Activated CD4-positive, alpha-beta T cell treated with anti-CD3 and anti-CD28 coated beads, Interleukin-2, amount 10 ng/mL, durations not matched to agents 7 days and 5 days (primary cell): ENCODE measurements around the gene SLC6A15. TPM values are rescaled to one million over a fixed set of nuclear protein-coding genes. Genes with fewer than 3 reads are reported as not detected.

Experiments used
- CTCF ChIA-PET: fragments of 350-600 bp; sonication (Branson Sonifier 250); formaldehyde crosslinking; loops from one replicate; lab custom pipeline; 2021; ENCODE audit warnings: antibody characterized with exemption; lab: Charles Lee
- POLR2A ChIA-PET: fragments of 350-600 bp; sonication (Branson Sonifier 250); formaldehyde crosslinking; loops from one replicate; lab custom pipeline; 2021; ENCODE audit warnings: antibody characterized with exemption; lab: Charles Lee
- DNase-seq: peaks from one replicate; pipeline ENCODE4 v3.0.0-alpha.2; 2020
- H3K27ac Mint-ChIP-seq: one replicate; pipeline ENCODE4 v1.8.0; 2021; ENCODE audit warnings: mild to moderate bottlenecking, moderate library complexity, mixed read lengths
- H3K27me3 Mint-ChIP-seq: one replicate; pipeline ENCODE4 v1.8.0; 2021; ENCODE audit warnings: mixed read lengths
- H3K36me3 Mint-ChIP-seq: one replicate; pipeline ENCODE4 v1.8.0; 2021; ENCODE audit warnings: low read depth, mixed read lengths
- H3K4me1 Mint-ChIP-seq: one replicate; pipeline ENCODE4 v1.8.0; 2021; ENCODE audit warnings: mixed read lengths
- H3K4me3 Mint-ChIP-seq: one replicate; pipeline ENCODE4 v1.8.0; 2021; ENCODE audit warnings: mild to moderate bottlenecking, moderate library complexity, mixed read lengths
- H3K9me3 Mint-ChIP-seq: one replicate; pipeline ENCODE4 v1.8.0; 2021; ENCODE audit warnings: mixed read lengths
- total RNA-seq, 2 experiments: library from RNA; stranded (reverse); gene quantifications; one replicate each; pipeline ENCODE4 v1.2.3, GENCODE V29; 2021

The SLC6A15 gene
- not detected for total RNA-seq

DNA sequence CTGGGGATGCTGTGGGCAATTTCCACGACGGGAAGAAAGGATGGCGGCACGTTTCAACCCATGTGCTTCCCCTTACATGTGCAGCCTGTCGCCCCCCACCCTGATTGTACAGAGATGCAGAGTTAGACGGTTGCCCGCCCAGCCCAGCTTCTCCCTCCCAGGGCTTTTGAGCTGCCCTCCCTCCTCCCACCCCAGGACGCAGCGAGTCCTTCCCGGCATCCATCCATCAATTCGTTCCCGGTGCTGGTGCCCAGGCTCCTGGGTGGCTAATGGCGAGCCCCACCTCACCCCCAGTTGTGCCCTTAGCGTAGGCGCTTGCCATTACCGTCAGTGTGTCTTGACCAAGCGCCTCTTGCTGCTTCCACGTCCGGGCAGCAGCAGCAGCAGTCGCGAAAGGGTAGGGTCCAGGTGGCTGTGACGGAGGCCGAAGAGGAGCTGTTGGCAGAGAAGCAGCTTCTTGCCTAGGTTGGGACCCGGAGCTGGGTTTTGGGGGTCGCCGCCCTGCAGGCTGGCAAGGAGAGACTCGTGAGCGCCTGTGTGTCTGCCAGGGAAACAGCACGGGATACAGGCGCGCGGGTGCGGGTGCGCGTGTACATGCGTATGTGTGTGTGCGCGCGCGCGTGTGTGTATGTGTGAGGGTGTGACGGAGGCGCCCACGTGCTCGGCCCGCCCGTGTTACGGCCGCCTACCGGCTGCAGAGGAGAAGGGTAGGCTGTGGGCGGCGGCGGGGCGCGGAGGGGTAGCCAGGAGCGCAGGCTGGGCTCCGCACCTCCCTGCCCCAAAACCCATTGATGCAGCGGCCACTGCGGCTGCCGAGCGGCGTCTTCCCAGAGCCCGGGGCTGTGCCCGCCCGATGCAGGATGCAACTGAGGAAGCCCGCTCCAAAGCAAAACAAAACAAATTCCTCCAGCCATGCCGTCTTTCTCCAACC is at the start of gene SLC6A15:
Gene SLC6A15, minus strand, starts transcription at position 602 of the 931 bp plus-strand sequence. CDS start 20,679 bp downstream, outside the sequence.
- peak within 1 kb of the TSS; percentile 48 for H3K4me3 Mint-ChIP-seq
- H3K9me3 Mint-ChIP-seq = no peaks in the 10 kb centered on the region
- peaks cover 19% of the 10 kb centered on the region for H3K4me1 Mint-ChIP-seq
- H3K27me3 Mint-ChIP-seq = peaks cover 52% of the 10 kb centered on the region
- no peak within 1 kb of the TSS for H3K27ac Mint-ChIP-seq
- H3K36me3 Mint-ChIP-seq = no peaks in the 10 kb centered on the region
- ChIA-PET CTCF (no interaction called here), POLR2A (no interaction called here)
- peak; percentile 30 for DNase-seq

- ChIA-PET POLR2A (no interaction called here), CTCF (no interaction called here)
- H3K36me3 Mint-ChIP-seq = no peaks in the 10 kb centered on the region
- H3K27ac Mint-ChIP-seq = no peak overlapping the region
- H3K4me1 Mint-ChIP-seq = no peaks in the 10 kb centered on the region
- no peak for DNase-seq
- no peaks in the 10 kb centered on the region for H3K9me3 Mint-ChIP-seq
- H3K27me3 Mint-ChIP-seq = no peaks in the 10 kb centered on the region
- H3K4me3 Mint-ChIP-seq = no peak overlapping the region
These were observed 48.3 kb upstream of the SLC6A15 start for GRCh38 chr12:84960918-84961317.

GRCh38 chr12:84955298-84955697 is 42.7 kb upstream of the SLC6A15 start:
- no peak overlapping the region for H3K27ac Mint-ChIP-seq
- H3K4me1 Mint-ChIP-seq = no peaks in the 10 kb centered on the region
- no peak overlapping the region for H3K4me3 Mint-ChIP-seq
- no peaks in the 10 kb centered on the region for H3K27me3 Mint-ChIP-seq
- no peaks in the 10 kb centered on the region for H3K9me3 Mint-ChIP-seq
- ChIA-PET POLR2A (no interaction called here), CTCF (no interaction called here)
- DNase-seq = no peak
- H3K36me3 Mint-ChIP-seq = no peaks in the 10 kb centered on the region

- H3K27me3 Mint-ChIP-seq = no peaks in the 10 kb centered on the region
- DNase-seq = no peak
- no peaks in the 10 kb centered on the region for H3K9me3 Mint-ChIP-seq
- H3K36me3 Mint-ChIP-seq = no peaks in the 10 kb centered on the region
- H3K4me1 Mint-ChIP-seq = no peaks in the 10 kb centered on the region
- no peak overlapping the region for H3K27ac Mint-ChIP-seq
- H3K4me3 Mint-ChIP-seq = no peak overlapping the region
- ChIA-PET POLR2A (no interaction called here), CTCF (no interaction called here)
These were observed 41.8 kb upstream of the SLC6A15 start for GRCh38 chr12:84954415-84954814.

- H3K27me3 Mint-ChIP-seq = no peaks in the 10 kb centered on the region
- no peaks in the 10 kb centered on the region for H3K36me3 Mint-ChIP-seq
- CTCF ChIA-PET = no interaction called here
- no peak overlapping the region for H3K4me3 Mint-ChIP-seq
- DNase-seq = no peak
- POLR2A ChIA-PET = no interaction called here
- H3K4me1 Mint-ChIP-seq = no peaks in the 10 kb centered on the region
- no peak overlapping the region for H3K27ac Mint-ChIP-seq
- no peaks in the 10 kb centered on the region for H3K9me3 Mint-ChIP-seq
These were observed 38.5 kb upstream of the SLC6A15 start for GRCh38 chr12:84950971-84951546.

- H3K36me3 Mint-ChIP-seq = no peaks in the 10 kb centered on the region
- H3K27me3 Mint-ChIP-seq = no peaks in the 10 kb centered on the region
- no peaks in the 10 kb centered on the region for H3K9me3 Mint-ChIP-seq
- no peaks in the 10 kb centered on the region for H3K4me1 Mint-ChIP-seq
- H3K27ac Mint-ChIP-seq = no peak overlapping the region
- no peak overlapping the region for H3K4me3 Mint-ChIP-seq
- ChIA-PET CTCF (no interaction called here), POLR2A (no interaction called here)
- DNase-seq = no peak
These were observed 34.2 kb upstream of the SLC6A15 start for GRCh38 chr12:84946753-84947152.

GRCh38 chr12:84937415-84937814 is 24.8 kb upstream of the SLC6A15 start:
- Mint-ChIP-seq H3K4me1 (no peaks in the 10 kb centered on the region), H3K36me3 (no peaks in the 10 kb centered on the region), H3K4me3 (no peak overlapping the region), H3K27ac (no peak overlapping the region), H3K27me3 (no peaks in the 10 kb centered on the region), H3K9me3 (peaks cover 3% of the 10 kb centered on the region)
- ChIA-PET CTCF (no interaction called here), POLR2A (no interaction called here)
- no peak for DNase-seq

DNA sequence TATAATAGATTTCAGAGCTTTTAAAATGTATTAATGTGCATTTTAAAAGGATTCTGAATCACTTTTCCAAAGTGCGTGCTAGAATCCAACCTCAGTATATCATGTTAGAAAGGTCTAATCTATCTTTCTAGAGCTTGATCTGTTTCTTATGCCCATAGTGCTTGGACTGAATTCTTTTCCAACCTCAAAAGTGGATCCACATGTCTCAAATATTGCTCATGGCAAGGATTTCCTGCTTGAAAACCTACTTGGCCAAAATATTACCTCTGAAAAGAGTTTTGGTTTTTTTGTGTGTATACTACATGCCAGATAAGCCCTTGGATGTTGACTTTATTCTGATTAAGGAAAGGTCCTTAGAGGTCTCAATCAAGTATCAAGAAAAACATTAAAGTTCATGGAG is 16.9 kb upstream of the SLC6A15 start:
- Mint-ChIP-seq H3K36me3 (no peaks in the 10 kb centered on the region), H3K4me1 (no peaks in the 10 kb centered on the region), H3K27me3 (no peaks in the 10 kb centered on the region), H3K27ac (no peak overlapping the region), H3K9me3 (peaks cover 4% of the 10 kb centered on the region), H3K4me3 (no peak overlapping the region)
- no peak for DNase-seq
- ChIA-PET CTCF (no interaction called here), POLR2A (no interaction called here)

GRCh38 chr12:84924981-84925380 is 12.4 kb upstream of the SLC6A15 start:
- DNase-seq = no peak
- no peak overlapping the region for H3K27ac Mint-ChIP-seq
- H3K9me3 Mint-ChIP-seq = no peaks in the 10 kb centered on the region
- no peaks in the 10 kb centered on the region for H3K27me3 Mint-ChIP-seq
- no peak overlapping the region for H3K4me3 Mint-ChIP-seq
- H3K36me3 Mint-ChIP-seq = no peaks in the 10 kb centered on the region
- ChIA-PET CTCF (no interaction called here), POLR2A (no interaction called here)
- H3K4me1 Mint-ChIP-seq = no peaks in the 10 kb centered on the region

- H3K4me1 Mint-ChIP-seq = no peaks in the 10 kb centered on the region
- no peak for DNase-seq
- H3K9me3 Mint-ChIP-seq = no peaks in the 10 kb centered on the region
- H3K36me3 Mint-ChIP-seq = no peaks in the 10 kb centered on the region
- H3K27me3 Mint-ChIP-seq = no peaks in the 10 kb centered on the region
- ChIA-PET CTCF (no interaction called here), POLR2A (no interaction called here)
- no peak overlapping the region for H3K4me3 Mint-ChIP-seq
- no peak overlapping the region for H3K27ac Mint-ChIP-seq
These were observed 10.1 kb upstream of the SLC6A15 start for GRCh38 chr12:84922693-84923092.

DNA sequence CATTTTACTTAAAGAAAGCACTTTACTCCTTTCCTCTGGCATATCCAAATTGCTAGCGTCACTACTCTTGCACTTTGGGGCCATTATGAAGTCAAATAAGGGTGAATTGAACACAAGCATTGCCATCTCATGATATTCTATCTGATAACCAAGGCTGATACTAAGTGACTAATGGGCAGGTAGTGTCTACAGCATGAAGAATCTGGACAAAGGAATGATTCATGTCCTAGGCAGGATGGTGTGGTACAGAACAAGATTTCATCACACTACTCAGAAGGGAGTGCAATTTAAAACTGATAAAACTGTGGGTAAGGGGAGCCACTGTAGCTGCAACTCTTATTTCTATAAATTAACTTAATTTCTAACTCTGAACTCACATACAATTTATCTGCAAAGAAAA is 7.7 kb upstream of the SLC6A15 start:
- no peak for DNase-seq
- ChIA-PET POLR2A (interaction anchor here (0.6 kb wide), 1 partner anchor 311 kb away, joined by 3 read pairs; no protein-coding TSS in a partner anchor), CTCF (no interaction called here)
- H3K9me3 Mint-ChIP-seq = no peaks in the 10 kb centered on the region
- no peak overlapping the region for H3K4me3 Mint-ChIP-seq
- H3K4me1 Mint-ChIP-seq = no peaks in the 10 kb centered on the region
- peaks cover 2% of the 10 kb centered on the region for H3K27me3 Mint-ChIP-seq
- no peaks in the 10 kb centered on the region for H3K36me3 Mint-ChIP-seq
- H3K27ac Mint-ChIP-seq = no peak overlapping the region

DNA sequence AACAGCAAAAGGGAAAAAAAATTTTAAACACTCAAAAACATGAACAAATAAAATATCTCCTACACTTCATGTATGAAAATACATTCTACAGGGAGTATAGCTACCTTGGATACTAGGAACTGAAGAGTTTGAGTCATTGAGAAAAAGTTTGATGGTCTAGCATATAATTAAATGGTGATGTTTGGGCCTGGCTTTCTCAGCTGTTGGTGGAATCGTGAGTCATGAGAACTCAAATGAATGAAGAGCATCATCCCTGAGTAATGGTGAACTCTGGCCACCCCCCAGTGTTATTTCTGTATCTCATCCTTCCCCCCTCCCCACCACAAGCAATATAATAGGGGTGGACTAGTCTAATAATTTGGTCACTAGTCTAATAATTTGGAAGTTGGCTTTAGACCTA is 6.7 kb upstream of the SLC6A15 start:
- ChIA-PET CTCF (no interaction called here), POLR2A (no interaction called here)
- no peak for DNase-seq
- peaks cover 7% of the 10 kb centered on the region for H3K27me3 Mint-ChIP-seq
- no peaks in the 10 kb centered on the region for H3K36me3 Mint-ChIP-seq
- H3K27ac Mint-ChIP-seq = no peak overlapping the region
- no peaks in the 10 kb centered on the region for H3K9me3 Mint-ChIP-seq
- no peaks in the 10 kb centered on the region for H3K4me1 Mint-ChIP-seq
- H3K4me3 Mint-ChIP-seq = no peak overlapping the region

- POLR2A ChIA-PET = no interaction called here
These were observed 523 bp upstream of the SLC6A15 start for GRCh38 chr12:84913129-84913515.

More at GRCh38 chr12:84913129-84913515, 523 bp upstream of the SLC6A15 start:
- CTCF ChIA-PET = no interaction called here
- Mint-ChIP-seq H3K4me3 (no peak overlapping the region), H3K36me3 (no peaks in the 10 kb centered on the region), H3K9me3 (no peaks in the 10 kb centered on the region), H3K27ac (no peak overlapping the region), H3K27me3 (peaks cover 52% of the 10 kb centered on the region), H3K4me1 (peaks cover 19% of the 10 kb centered on the region)
- DNase-seq = no peak
